Measurements from ENCODE around the gene ANKEF1.
A peak's percentile ranks its signal among the peaks of the same experiment; 100 is the strongest.

ANKEF1 gene

GRCh38 chr20:10034717-10035571 lies at the start of gene ANKEF1:
TSS of gene ANKEF1 (plus strand) at chr20:10034987. CDS start at chr20:10038302, 3,315 bp downstream.
- no peaks in the 10 kb centered on the region for H3K9me3 ChIP-seq (ENCODE audit: control insufficient read depth, insufficient read depth, low read length)
- H3K27me3 ChIP-seq (ENCODE audit: control insufficient read depth, insufficient read depth, low read length): peaks cover 6% of the 10 kb centered on the region
- peak within 1 kb of the TSS; percentile 73 for H3K4me3 ChIP-seq (ENCODE audit: low read depth, low read length)
- H3K9ac ChIP-seq (ENCODE audit: low read depth, low read length): peak within 1 kb of the TSS; percentile 57
- no peak within 1 kb of the TSS for H3K27ac ChIP-seq (ENCODE audit: low read depth, low read length)
- peaks cover 7% of the 10 kb centered on the region; the same call in 1 of the 2 replicates for H3K36me3 ChIP-seq (ENCODE audit: control insufficient read depth, insufficient read depth, low read length)
- peaks cover 7% of the 10 kb centered on the region for H3K4me1 ChIP-seq (ENCODE audit: control insufficient read depth, insufficient read depth, low read length)

DNA sequence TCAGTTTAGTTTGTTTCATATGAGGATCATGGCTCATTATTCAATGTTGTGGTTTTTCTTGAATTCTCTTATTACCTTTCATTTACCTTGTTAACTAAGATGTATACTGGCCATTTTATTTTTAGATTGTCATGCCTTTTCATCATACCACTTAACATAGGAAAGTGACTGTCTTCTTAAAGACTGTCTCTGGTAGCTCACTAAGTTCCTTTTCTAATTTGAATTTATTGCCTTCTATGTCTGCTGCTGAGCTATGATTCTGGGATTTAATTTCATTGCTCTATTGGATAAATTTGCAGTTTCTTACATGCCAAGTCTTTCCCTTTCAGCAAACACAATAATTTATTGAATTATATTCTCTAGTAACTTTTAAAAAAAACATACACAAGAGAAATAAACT lies 49.5 kb upstream of the ANKEF1 start:
- Histone ChIP-seq H3K27ac (ENCODE audit: low read depth, low read length) (no peak overlapping the region), H3K36me3 (ENCODE audit: control insufficient read depth, insufficient read depth, low read length) (no peaks in the 10 kb centered on the region), H3K9me3 (ENCODE audit: control insufficient read depth, insufficient read depth, low read length) (no peaks in the 10 kb centered on the region), H3K4me3 (ENCODE audit: low read depth, low read length) (no peak overlapping the region), H3K9ac (ENCODE audit: low read depth, low read length) (no peak overlapping the region), H3K27me3 (ENCODE audit: control insufficient read depth, insufficient read depth, low read length) (no peaks in the 10 kb centered on the region), H3K4me1 (ENCODE audit: control insufficient read depth, insufficient read depth, low read length) (peaks cover 5% of the 10 kb centered on the region; the same call in 1 of the 2 replicates)

GRCh38 chr20:9985773-9986172 lies 49.0 kb upstream of the ANKEF1 start:
- Histone ChIP-seq H3K9me3 (ENCODE audit: control insufficient read depth, insufficient read depth, low read length) (no peaks in the 10 kb centered on the region), H3K4me1 (ENCODE audit: control insufficient read depth, insufficient read depth, low read length) (peaks cover 5% of the 10 kb centered on the region; the same call in 1 of the 2 replicates), H3K4me3 (ENCODE audit: low read depth, low read length) (no peak overlapping the region), H3K9ac (ENCODE audit: low read depth, low read length) (no peak overlapping the region), H3K36me3 (ENCODE audit: control insufficient read depth, insufficient read depth, low read length) (no peaks in the 10 kb centered on the region), H3K27me3 (ENCODE audit: control insufficient read depth, insufficient read depth, low read length) (no peaks in the 10 kb centered on the region), H3K27ac (ENCODE audit: low read depth, low read length) (no peak overlapping the region)

DNA sequence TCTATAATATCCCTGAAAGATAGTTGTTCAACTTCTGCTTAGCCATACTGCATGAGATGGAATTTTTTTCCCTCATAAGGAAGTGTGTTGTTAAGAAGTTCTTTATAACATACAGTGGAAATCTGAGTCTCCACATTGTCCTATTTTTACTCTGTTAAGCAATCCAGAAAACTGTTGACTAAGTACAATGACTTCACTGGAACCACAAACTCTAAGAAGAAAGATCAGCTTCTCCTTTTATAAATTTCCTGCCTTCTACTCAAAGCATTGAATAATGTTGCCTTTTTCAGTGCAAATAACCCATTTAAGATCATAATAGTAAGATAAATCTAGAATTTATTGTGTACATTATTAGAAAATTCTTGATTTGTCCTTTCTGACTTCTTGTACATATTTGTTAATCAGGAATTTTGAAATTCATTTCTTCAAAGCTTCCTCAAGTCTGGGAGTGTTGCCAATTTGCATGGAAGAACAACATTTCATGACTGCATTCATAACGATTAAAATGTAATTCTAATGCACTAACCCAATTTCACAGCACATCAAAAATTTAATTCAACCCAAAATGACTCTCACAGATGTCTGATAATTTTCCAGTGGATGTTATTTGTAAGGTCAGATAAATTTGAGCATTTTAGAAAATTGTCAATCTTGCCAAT lies 45.6 kb upstream of the ANKEF1 start:
- H3K9ac ChIP-seq (ENCODE audit: low read depth, low read length): no peak overlapping the region
- H3K9me3 ChIP-seq (ENCODE audit: control insufficient read depth, insufficient read depth, low read length): no peaks in the 10 kb centered on the region
- no peak overlapping the region for H3K27ac ChIP-seq (ENCODE audit: low read depth, low read length)
- no peaks in the 10 kb centered on the region for H3K27me3 ChIP-seq (ENCODE audit: control insufficient read depth, insufficient read depth, low read length)
- no peak overlapping the region for H3K4me3 ChIP-seq (ENCODE audit: low read depth, low read length)
- no peaks in the 10 kb centered on the region for H3K4me1 ChIP-seq (ENCODE audit: control insufficient read depth, insufficient read depth, low read length)
- H3K36me3 ChIP-seq (ENCODE audit: control insufficient read depth, insufficient read depth, low read length): no peaks in the 10 kb centered on the region

- H3K4me1 ChIP-seq (ENCODE audit: control insufficient read depth, insufficient read depth, low read length): no peaks in the 10 kb centered on the region
- no peaks in the 10 kb centered on the region for H3K9me3 ChIP-seq (ENCODE audit: control insufficient read depth, insufficient read depth, low read length)
- no peak overlapping the region for H3K4me3 ChIP-seq (ENCODE audit: low read depth, low read length)
- H3K27ac ChIP-seq (ENCODE audit: low read depth, low read length): no peak overlapping the region
- H3K36me3 ChIP-seq (ENCODE audit: control insufficient read depth, insufficient read depth, low read length): no peaks in the 10 kb centered on the region
- H3K9ac ChIP-seq (ENCODE audit: low read depth, low read length): no peak overlapping the region
- no peaks in the 10 kb centered on the region for H3K27me3 ChIP-seq (ENCODE audit: control insufficient read depth, insufficient read depth, low read length)
Observed at GRCh38 chr20:9993137-9993536, 41.6 kb upstream of the ANKEF1 start.

GRCh38 chr20:9994676-9995075 lies 40.1 kb upstream of the ANKEF1 start:
- Histone ChIP-seq H3K27ac (ENCODE audit: low read depth, low read length) (no peak overlapping the region), H3K9ac (ENCODE audit: low read depth, low read length) (no peak overlapping the region), H3K36me3 (ENCODE audit: control insufficient read depth, insufficient read depth, low read length) (no peaks in the 10 kb centered on the region), H3K27me3 (ENCODE audit: control insufficient read depth, insufficient read depth, low read length) (no peaks in the 10 kb centered on the region), H3K4me3 (ENCODE audit: low read depth, low read length) (no peak overlapping the region), H3K4me1 (ENCODE audit: control insufficient read depth, insufficient read depth, low read length) (no peaks in the 10 kb centered on the region), H3K9me3 (ENCODE audit: control insufficient read depth, insufficient read depth, low read length) (no peaks in the 10 kb centered on the region)

GRCh38 chr20:9995510-9996272 lies 39.1 kb upstream of the ANKEF1 start:
- H3K27me3 ChIP-seq (ENCODE audit: control insufficient read depth, insufficient read depth, low read length): no peaks in the 10 kb centered on the region
- H3K4me3 ChIP-seq (ENCODE audit: low read depth, low read length): no peak overlapping the region
- no peaks in the 10 kb centered on the region for H3K4me1 ChIP-seq (ENCODE audit: control insufficient read depth, insufficient read depth, low read length)
- H3K9ac ChIP-seq (ENCODE audit: low read depth, low read length): no peak overlapping the region
- no peaks in the 10 kb centered on the region for H3K36me3 ChIP-seq (ENCODE audit: control insufficient read depth, insufficient read depth, low read length)
- no peak overlapping the region for H3K27ac ChIP-seq (ENCODE audit: low read depth, low read length)
- no peaks in the 10 kb centered on the region for H3K9me3 ChIP-seq (ENCODE audit: control insufficient read depth, insufficient read depth, low read length)

DNA sequence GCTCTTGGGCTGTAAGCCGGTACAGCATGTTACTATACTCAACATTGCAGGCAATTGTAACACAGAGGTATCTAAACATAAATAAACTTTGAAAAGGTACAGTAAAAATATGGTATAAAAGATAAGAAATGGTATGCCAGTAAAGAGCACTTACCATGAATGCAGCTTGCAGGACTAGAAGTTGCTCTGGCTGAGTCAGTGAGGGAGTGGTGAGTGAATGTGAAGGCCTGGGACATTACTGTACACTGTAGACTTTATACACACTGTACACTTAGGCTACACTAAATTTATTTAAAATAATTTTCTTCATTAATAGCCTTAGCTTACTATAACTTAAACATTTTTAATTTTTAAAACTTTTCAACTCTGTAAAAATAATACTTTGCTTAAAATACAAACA lies 37.8 kb upstream of the ANKEF1 start:
- no peaks in the 10 kb centered on the region for H3K9me3 ChIP-seq (ENCODE audit: control insufficient read depth, insufficient read depth, low read length)
- no peaks in the 10 kb centered on the region for H3K36me3 ChIP-seq (ENCODE audit: control insufficient read depth, insufficient read depth, low read length)
- H3K4me1 ChIP-seq (ENCODE audit: control insufficient read depth, insufficient read depth, low read length): no peaks in the 10 kb centered on the region
- H3K27ac ChIP-seq (ENCODE audit: low read depth, low read length): no peak overlapping the region
- H3K27me3 ChIP-seq (ENCODE audit: control insufficient read depth, insufficient read depth, low read length): no peaks in the 10 kb centered on the region
- no peak overlapping the region for H3K9ac ChIP-seq (ENCODE audit: low read depth, low read length)
- H3K4me3 ChIP-seq (ENCODE audit: low read depth, low read length): no peak overlapping the region

GRCh38 chr20:9999645-10000044 lies 35.1 kb upstream of the ANKEF1 start:
- H3K9ac ChIP-seq (ENCODE audit: low read depth, low read length): no peak overlapping the region
- no peaks in the 10 kb centered on the region for H3K9me3 ChIP-seq (ENCODE audit: control insufficient read depth, insufficient read depth, low read length)
- H3K27me3 ChIP-seq (ENCODE audit: control insufficient read depth, insufficient read depth, low read length): no peaks in the 10 kb centered on the region
- H3K4me3 ChIP-seq (ENCODE audit: low read depth, low read length): no peak overlapping the region
- H3K4me1 ChIP-seq (ENCODE audit: control insufficient read depth, insufficient read depth, low read length): no peaks in the 10 kb centered on the region
- H3K27ac ChIP-seq (ENCODE audit: low read depth, low read length): no peak overlapping the region
- no peaks in the 10 kb centered on the region for H3K36me3 ChIP-seq (ENCODE audit: control insufficient read depth, insufficient read depth, low read length)

- Histone ChIP-seq H3K4me3 (ENCODE audit: low read depth, low read length) (no peak overlapping the region), H3K4me1 (ENCODE audit: control insufficient read depth, insufficient read depth, low read length) (peaks cover 18% of the 10 kb centered on the region), H3K36me3 (ENCODE audit: control insufficient read depth, insufficient read depth, low read length) (no peaks in the 10 kb centered on the region)
Observed at GRCh38 chr20:10002866-10003265, 31.9 kb upstream of the ANKEF1 start.

GRCh38 chr20:10004900-10005299 lies 29.9 kb upstream of the ANKEF1 start:
- H3K36me3 ChIP-seq (ENCODE audit: control insufficient read depth, insufficient read depth, low read length): no peaks in the 10 kb centered on the region
- H3K4me1 ChIP-seq (ENCODE audit: control insufficient read depth, insufficient read depth, low read length): peaks cover 18% of the 10 kb centered on the region
- H3K4me3 ChIP-seq (ENCODE audit: low read depth, low read length): no peak overlapping the region
- H3K27me3 ChIP-seq (ENCODE audit: control insufficient read depth, insufficient read depth, low read length): no peaks in the 10 kb centered on the region
- no peak overlapping the region for H3K27ac ChIP-seq (ENCODE audit: low read depth, low read length)
- no peaks in the 10 kb centered on the region for H3K9me3 ChIP-seq (ENCODE audit: control insufficient read depth, insufficient read depth, low read length)
- H3K9ac ChIP-seq (ENCODE audit: low read depth, low read length): no peak overlapping the region

More at GRCh38 chr20:10002866-10003265, 31.9 kb upstream of the ANKEF1 start:
- no peaks in the 10 kb centered on the region for H3K9me3 ChIP-seq (ENCODE audit: control insufficient read depth, insufficient read depth, low read length)
- H3K27me3 ChIP-seq (ENCODE audit: control insufficient read depth, insufficient read depth, low read length): no peaks in the 10 kb centered on the region
- no peak overlapping the region for H3K9ac ChIP-seq (ENCODE audit: low read depth, low read length)
- no peak overlapping the region for H3K27ac ChIP-seq (ENCODE audit: low read depth, low read length)

Measured in HUES48 (cell line).